Body of pancreas (tissue), 4 donors: ENCODE data around the gene PHF19.

Experiments
- CTCF ChIP-seq, 7 experiments: fragments of 450-650 bp in 4 of 7; fragments of 200-600 bp in 3 of 7; sonication (generic) in 3 of 7; IDR thresholded peaks; one replicate each; pipeline ENCODE4 v1.5.1; 2016 to 2019; ENCODE audit warnings: antibody characterized with exemption in 7 of 7
- POLR2A ChIP-seq, 3 donors: fragments of 450-650 bp; IDR thresholded peaks; one replicate each; pipeline ENCODE4 v1.6.1; 2016; ENCODE audit warnings: antibody characterized with exemption in 3 of 3, mild to moderate bottlenecking in 2 of 3

GRCh38 chr9:120873512-120873911 is 3.5 kb downstream of the PHF19 start:
- TF ChIP-seq CTCF (IDR thresholded peaks at IDR 0.05) (no peak), POLR2A (IDR thresholded peaks at IDR 0.05) (no peak)
